ENCODE measurements around the gene PIGZ. TPM values are rescaled to one million over a fixed set of nuclear protein-coding genes. Genes with fewer than 3 reads are reported as not detected.

Gene PIGZ
- total RNA-seq, 1 experiment from 2014 or later = 0.15 TPM

GRCh38 chr3:196975349-196975748, 6.7 kb upstream of the PIGZ start:
- no peak overlapping the region for H2BK20ac ChIP-seq (ENCODE audit: low read depth, low read length, poor library complexity, severe bottlenecking)
- H4K91ac ChIP-seq (ENCODE audit: insufficient read length, low read depth, low read length) = no peak overlapping the region
- no peak overlapping the region for H4K5ac ChIP-seq (ENCODE audit: insufficient read length, low read depth, low read length)
- H3K4me2 ChIP-seq (ENCODE audit: insufficient read depth, insufficient read length, low read length) = no peak overlapping the region
- H4K8ac ChIP-seq (replicated peaks; ENCODE audit: insufficient read length, low read depth, low read length) = no peak overlapping the region
- no CpG with 5 or more reads among the region's 4 CpGs for WGBS (ENCODE audit: extremely low coverage, insufficient read length, low lambda C conversion rate)
- H2BK5ac ChIP-seq (ENCODE audit: insufficient read length, low read length) = no peak overlapping the region
- H3K14ac ChIP-seq (ENCODE audit: insufficient read depth, low read length) = no peak overlapping the region
- H3K4ac ChIP-seq (ENCODE audit: low read depth, low read length) = no peak overlapping the region
- no peaks in the 10 kb centered on the region for H3K79me1 ChIP-seq (ENCODE audit: insufficient read depth, low read depth, low read length, poor library complexity, severe bottlenecking)
- H3K27me3 ChIP-seq (ENCODE audit: insufficient read depth, low read length) = peaks cover 12% of the 10 kb centered on the region; the same call in 1 of the 2 replicates
- H2BK15ac ChIP-seq (ENCODE audit: low read depth, low read length) = no peak overlapping the region
- H4K20me1 ChIP-seq (ENCODE audit: control insufficient read depth, insufficient read depth, insufficient read length) = no peaks in the 10 kb centered on the region
- H2BK12ac ChIP-seq (ENCODE audit: insufficient read length, low read depth, low read length) = no peak overlapping the region
- H3K9me3 ChIP-seq (ENCODE audit: control insufficient read depth, low read depth, low read length) = peaks cover 3% of the 10 kb centered on the region
- no peak overlapping the region for H2AFZ ChIP-seq (ENCODE audit: low read length)
- H3T11ph ChIP-seq (ENCODE audit: low read length) = no peak overlapping the region
- no peaks in the 10 kb centered on the region for H3K79me2 ChIP-seq (ENCODE audit: insufficient read depth, low read length)
- no peak overlapping the region for H2AK5ac ChIP-seq (ENCODE audit: insufficient read length, low read length)
- DNase-seq = no peak
- Mint-ChIP-seq H3K27me3 (ENCODE audit: low read depth) (peaks cover 47% of the 10 kb centered on the region), H3K4me1 (peaks cover 1 to 4% of the 10 kb centered on the region in 2 experiments; a peak in 3 of 4 replicates), H3K4me3 (no peak overlapping the region), H3K27ac (no peak overlapping the region), H3K9me3 (peaks cover 11 to 14% of the 10 kb centered on the region in 2 experiments), H3K36me3 (ENCODE audit: insufficient read depth in 1 of 3, low read depth in 3 of 3) (peaks cover 0 to 8% (median 2%) of the 10 kb centered on the region in 3 experiments; a peak in 1 of 7 replicates)
- no peaks in the 10 kb centered on the region for H3K23me2 ChIP-seq (ENCODE audit: insufficient read length, low read depth, low read length, poor library complexity, severe bottlenecking)
- H3K27ac ChIP-seq (ENCODE audit: insufficient read length, low read depth, low read length) = no peak overlapping the region
- no peak overlapping the region for H3K23ac ChIP-seq (ENCODE audit: insufficient read length, low read depth, low read length)
- no peak overlapping the region for H3K18ac ChIP-seq (ENCODE audit: insufficient read length, low read depth, low read length)
- H2BK120ac ChIP-seq (ENCODE audit: low read depth, low read length, poor library complexity, severe bottlenecking) = no peak overlapping the region
- TF ChIP-seq, protein P1, sequence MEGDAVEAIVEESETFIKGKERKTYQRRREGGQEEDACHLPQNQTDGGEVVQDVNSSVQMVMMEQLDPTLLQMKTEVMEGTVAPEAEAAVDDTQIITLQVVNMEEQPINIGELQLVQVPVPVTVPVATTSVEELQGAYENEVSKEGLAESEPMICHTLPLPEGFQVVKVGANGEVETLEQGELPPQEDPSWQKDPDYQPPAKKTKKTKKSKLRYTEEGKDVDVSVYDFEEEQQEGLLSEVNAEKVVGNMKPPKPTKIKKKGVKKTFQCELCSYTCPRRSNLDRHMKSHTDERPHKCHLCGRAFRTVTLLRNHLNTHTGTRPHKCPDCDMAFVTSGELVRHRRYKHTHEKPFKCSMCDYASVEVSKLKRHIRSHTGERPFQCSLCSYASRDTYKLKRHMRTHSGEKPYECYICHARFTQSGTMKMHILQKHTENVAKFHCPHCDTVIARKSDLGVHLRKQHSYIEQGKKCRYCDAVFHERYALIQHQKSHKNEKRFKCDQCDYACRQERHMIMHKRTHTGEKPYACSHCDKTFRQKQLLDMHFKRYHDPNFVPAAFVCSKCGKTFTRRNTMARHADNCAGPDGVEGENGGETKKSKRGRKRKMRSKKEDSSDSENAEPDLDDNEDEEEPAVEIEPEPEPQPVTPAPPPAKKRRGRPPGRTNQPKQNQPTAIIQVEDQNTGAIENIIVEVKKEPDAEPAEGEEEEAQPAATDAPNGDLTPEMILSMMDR (conservative IDR thresholded peaks at IDR 0.05) = no peak
- no peak overlapping the region for H3K56ac ChIP-seq (ENCODE audit: insufficient read length, low read depth, low read length)
- H3K4me1 ChIP-seq (ENCODE audit: insufficient read depth, low read length) = no peaks in the 10 kb centered on the region; the same call in 1 of the 2 replicates
- no peak overlapping the region for H3K9ac ChIP-seq (ENCODE audit: extremely low read depth, insufficient read length, low read length)
